WTC11 (cell line): Measurements from ENCODE around the gene LRRC1.

Experiments
- ATF6 ChIP-seq: sonication (generic); formaldehyde crosslinking; IDR thresholded peaks from 2 replicates; pipeline ENCODE4 v1.8.1; 2023; ENCODE audit warnings: mild to moderate bottlenecking, missing genetic modification reagents
- CTCF ChIP-seq: fragments of 200-600 bp; IDR thresholded peaks from 2 replicates; pipeline ENCODE4 v1.8.0; 2022; ENCODE audit warnings: antibody characterized with exemption
- FOXP1 ChIP-seq: sonication (generic); formaldehyde crosslinking; IDR thresholded peaks from 2 replicates; pipeline ENCODE4 v1.8.0; 2022; ENCODE audit warnings: missing genetic modification reagents, mild to moderate bottlenecking, moderate library complexity, borderline replicate concordance
- MLX ChIP-seq: sonication (generic); formaldehyde crosslinking; IDR thresholded peaks from 2 replicates; pipeline ENCODE4 v1.8.1; 2023; ENCODE audit warnings: mild to moderate bottlenecking, missing genetic modification reagents, moderate library complexity
- NFYB ChIP-seq: sonication (generic); formaldehyde crosslinking; conservative IDR thresholded peaks from 2 replicates; pipeline ENCODE4 v1.8.0; 2022; ENCODE audit warnings: low read depth, missing genetic modification reagents
- NR3C1 ChIP-seq: sonication (generic); formaldehyde crosslinking; conservative IDR thresholded peaks from 2 replicates; pipeline ENCODE4 v1.8.1; 2023; ENCODE audit warnings: low read depth, mild to moderate bottlenecking, missing genetic modification reagents
- SOX15 ChIP-seq: fragments of 250-450 bp; sonication (Bioruptor Pico); IDR thresholded peaks from 2 replicates; pipeline ENCODE4 v1.9.0; 2021; ENCODE audit warnings: mild to moderate bottlenecking
- SP1 ChIP-seq: sonication (generic); formaldehyde crosslinking; conservative IDR thresholded peaks from 2 replicates; pipeline ENCODE4 v1.8.1; 2022; ENCODE audit warnings: missing genetic modification reagents

- TF ChIP-seq ATF6: no peak
- no peak for TF ChIP-seq CTCF
- TF ChIP-seq MLX (CRISPR knock-in tag): no peak
- no peak for TF ChIP-seq NR3C1 (CRISPR knock-in tag)
- no peak for TF ChIP-seq SOX15 (CRISPR knock-in tag)
- no peak for TF ChIP-seq NFYB (CRISPR knock-in tag)
- no peak for TF ChIP-seq FOXP1
- TF ChIP-seq SP1 (CRISPR knock-in tag): no peak
These were observed 156.6 kb downstream of the LRRC1 start for GRCh38 chr6:53951383-53951782.
